Transverse colon (tissue), 4 donors: ENCODE measurements around the gene STEAP3.

Source experiments
- POLR2A ChIP-seq: fragments of 450-650 bp; IDR thresholded peaks from one replicate; pipeline ENCODE4 v1.6.1; 2016; ENCODE audit warnings: antibody characterized with exemption, mild to moderate bottlenecking, moderate library complexity
- POLR2AphosphoS5 ChIP-seq, 3 donors: sonication (generic); formaldehyde crosslinking; IDR thresholded peaks; one replicate each; pipeline ENCODE4 v1.6.1; 2016; ENCODE audit warnings: antibody characterized with exemption in 3 of 3
- TF ChIP-seq, protein P1 (sequence below), 5 experiments: fragments of 200-600 bp in 3 of 5; fragments of 450-650 bp in 2 of 5; sonication (generic) in 3 of 5; IDR thresholded peaks; 1 replicate in 2 of 5; 2 replicates in 3 of 5; pipeline ENCODE4 v1.5.1; 2016 to 2017; ENCODE audit warnings: antibody characterized with exemption in 5 of 5, inconsistent platforms in 3 of 5, mild to moderate bottlenecking in 2 of 5, moderate library complexity in 1 of 5

DNA sequence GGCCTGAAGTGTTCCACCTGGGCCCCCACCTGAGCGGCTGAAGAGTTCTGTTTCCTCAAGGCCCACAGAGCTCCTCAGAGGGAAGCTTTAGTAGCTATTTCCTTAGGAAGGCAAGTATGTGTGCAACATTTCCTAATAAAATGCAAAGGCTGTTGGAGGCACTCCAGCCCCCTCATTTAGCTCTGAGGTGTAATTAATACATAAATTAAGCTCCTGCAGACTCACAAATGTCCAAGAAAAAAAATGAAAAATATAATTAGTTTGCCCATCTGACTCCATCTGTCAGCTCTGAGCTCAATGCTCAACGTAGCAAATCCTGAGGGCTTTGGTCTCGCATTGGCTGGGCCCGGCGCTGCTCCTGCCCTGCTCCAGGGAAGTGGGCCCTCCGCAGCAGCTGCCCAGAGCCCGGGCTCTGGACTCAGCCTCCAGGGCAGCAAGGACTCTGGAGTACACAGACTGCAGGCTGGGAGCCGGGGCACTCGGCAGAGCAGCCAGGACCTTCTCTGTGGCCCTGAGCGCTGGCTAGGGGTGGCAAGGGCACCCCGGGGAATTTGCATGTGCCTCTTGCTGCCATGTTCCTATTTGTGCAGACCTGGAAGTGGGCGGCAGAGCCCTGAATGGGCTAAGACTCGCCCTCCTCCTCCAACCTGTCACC, 41.7 kb upstream of the STEAP3 start:
- TF ChIP-seq, protein P1, sequence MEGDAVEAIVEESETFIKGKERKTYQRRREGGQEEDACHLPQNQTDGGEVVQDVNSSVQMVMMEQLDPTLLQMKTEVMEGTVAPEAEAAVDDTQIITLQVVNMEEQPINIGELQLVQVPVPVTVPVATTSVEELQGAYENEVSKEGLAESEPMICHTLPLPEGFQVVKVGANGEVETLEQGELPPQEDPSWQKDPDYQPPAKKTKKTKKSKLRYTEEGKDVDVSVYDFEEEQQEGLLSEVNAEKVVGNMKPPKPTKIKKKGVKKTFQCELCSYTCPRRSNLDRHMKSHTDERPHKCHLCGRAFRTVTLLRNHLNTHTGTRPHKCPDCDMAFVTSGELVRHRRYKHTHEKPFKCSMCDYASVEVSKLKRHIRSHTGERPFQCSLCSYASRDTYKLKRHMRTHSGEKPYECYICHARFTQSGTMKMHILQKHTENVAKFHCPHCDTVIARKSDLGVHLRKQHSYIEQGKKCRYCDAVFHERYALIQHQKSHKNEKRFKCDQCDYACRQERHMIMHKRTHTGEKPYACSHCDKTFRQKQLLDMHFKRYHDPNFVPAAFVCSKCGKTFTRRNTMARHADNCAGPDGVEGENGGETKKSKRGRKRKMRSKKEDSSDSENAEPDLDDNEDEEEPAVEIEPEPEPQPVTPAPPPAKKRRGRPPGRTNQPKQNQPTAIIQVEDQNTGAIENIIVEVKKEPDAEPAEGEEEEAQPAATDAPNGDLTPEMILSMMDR (IDR thresholded peaks at IDR 0.05) = no peak
- TF ChIP-seq POLR2AphosphoS5 (IDR thresholded peaks at IDR 0.05) = no peak
- TF ChIP-seq POLR2A = no peak
